ENCODE results near the gene SPR. TPM values are rescaled to one million over a fixed set of nuclear protein-coding genes. Genes with fewer than 3 reads are reported as not detected.
A peak's percentile ranks its signal among the peaks of the same experiment; 100 is the strongest.

Gene SPR
- total and polyA plus RNA-seq, 7 experiments from 2014 or later = 0.24 to 2.3 (median 1.0) TPM; not detected in 2

- H3K4me1 ChIP-seq (ENCODE audit: control insufficient read depth in 2 of 2, insufficient read depth in 2 of 2, low read length in 2 of 2) = no peaks in the 10 kb centered on the region
- H3K27ac ChIP-seq (ENCODE audit: low read depth, low read length) = no peak overlapping the region
- no peaks in the 10 kb centered on the region for H3K36me3 ChIP-seq (ENCODE audit: control insufficient read depth in 2 of 3, insufficient read depth in 3 of 3, low read length in 3 of 3)
- Mint-ChIP-seq H3K9me3 (no peaks in the 10 kb centered on the region), H3K27me3 (peaks cover 32 to 70% (median 47%) of the 10 kb centered on the region in 5 donors), H3K27ac (no peak overlapping the region), H3K36me3 (peaks cover 0 to 5% (median 0%) of the 10 kb centered on the region in 5 donors), H3K4me3 (no peak overlapping the region), H3K4me1 (peaks cover 0 to 7% (median 0%) of the 10 kb centered on the region in 7 donors)
- no peaks in the 10 kb centered on the region for H3K27me3 ChIP-seq (ENCODE audit: control insufficient read depth in 2 of 2, insufficient read depth in 2 of 2, low read length in 2 of 2)
- DNase-seq = peak in 4 of 9 donors; percentile 7 to 40 (median 14)
- H3K9me3 ChIP-seq (ENCODE audit: control insufficient read depth in 2 of 3, low read length in 3 of 3) = no peaks in the 10 kb centered on the region
- peak; percentile 59 for ATAC-seq
- intact Hi-C loops (cut with micrococcal nuclease) = loop anchor here in 1 of 2 donors (1.0 kb wide), 1 partner anchor 270 kb away; no protein-coding TSS in a partner anchor
- no peak overlapping the region for H3K4me3 ChIP-seq (ENCODE audit: low read length)
- CTCF ChIA-PET = interaction anchor here (2.0 to 3.0 kb wide), 2 partner anchors 82 to 283 kb away, joined by 4 to 17 read pairs; no protein-coding TSS in a partner anchor
- POLR2A ChIA-PET = no interaction called here
Measured at GRCh38 chr2:72893594-72894319, 6.5 kb downstream of the SPR start.

GRCh38 chr2:72894514-72894913 lies 7.3 kb downstream of the SPR start:
- peaks cover 0 to 5% (median 0%) of the 10 kb centered on the region in 5 donors for H3K36me3 Mint-ChIP-seq
- ATAC-seq (no peak), DNase-seq (no peak)
- H3K27me3 Mint-ChIP-seq = peaks cover 35 to 74% (median 51%) of the 10 kb centered on the region in 5 donors
- H3K4me1 Mint-ChIP-seq = peaks cover 0 to 7% (median 0%) of the 10 kb centered on the region in 7 donors
- POLR2A ChIA-PET = no interaction called here
- no peak overlapping the region for H3K4me3 Mint-ChIP-seq
- H3K4me3 ChIP-seq (ENCODE audit: low read length) = no peak overlapping the region
- no peaks in the 10 kb centered on the region for H3K36me3 ChIP-seq (ENCODE audit: control insufficient read depth in 2 of 3, insufficient read depth in 3 of 3, low read length in 3 of 3)
- no peaks in the 10 kb centered on the region for H3K4me1 ChIP-seq (ENCODE audit: control insufficient read depth in 2 of 2, insufficient read depth in 2 of 2, low read length in 2 of 2)
- no peaks in the 10 kb centered on the region for H3K9me3 ChIP-seq (ENCODE audit: control insufficient read depth in 2 of 3, low read length in 3 of 3)
- intact Hi-C loops (cut with micrococcal nuclease) = no loop called here
- no peaks in the 10 kb centered on the region for H3K9me3 Mint-ChIP-seq
- no peak overlapping the region for H3K27ac Mint-ChIP-seq
- H3K27ac ChIP-seq (ENCODE audit: low read depth, low read length) = no peak overlapping the region
- no peaks in the 10 kb centered on the region for H3K27me3 ChIP-seq (ENCODE audit: control insufficient read depth in 2 of 2, insufficient read depth in 2 of 2, low read length in 2 of 2)
- CTCF ChIA-PET = interaction anchor here (3.0 kb wide), 1 partner anchor 283 kb away, joined by 17 read pairs; no protein-coding TSS in a partner anchor

- no peaks in the 10 kb centered on the region for H3K27me3 ChIP-seq (ENCODE audit: control insufficient read depth in 2 of 2, insufficient read depth in 2 of 2, low read length in 2 of 2)
- Mint-ChIP-seq H3K27me3 (peaks cover 36 to 70% (median 49%) of the 10 kb centered on the region in 5 donors), H3K36me3 (peaks cover 0 to under 1% (median 0%) of the 10 kb centered on the region in 5 donors)
Measured at GRCh38 chr2:72895154-72895553, 7.9 kb downstream of the SPR start.

GRCh38 chr2:72895759-72896281 lies 8.6 kb downstream of the SPR start:
- ChIA-PET CTCF (interaction anchor here (0.6 kb wide), 1 partner anchor 281 kb away, joined by 3 read pairs; no protein-coding TSS in a partner anchor), POLR2A (interaction anchor here (0.7 kb wide), 1 partner anchor 969 kb away, joined by 3 read pairs; no protein-coding TSS in a partner anchor)
- ATAC-seq (no peak), DNase-seq (no peak)
- Histone ChIP-seq H3K27ac (ENCODE audit: low read depth, low read length) (no peak overlapping the region), H3K27me3 (ENCODE audit: control insufficient read depth in 2 of 2, insufficient read depth in 2 of 2, low read length in 2 of 2) (no peaks in the 10 kb centered on the region), H3K9me3 (ENCODE audit: control insufficient read depth in 2 of 3, low read length in 3 of 3) (no peaks in the 10 kb centered on the region), H3K36me3 (ENCODE audit: control insufficient read depth in 2 of 3, insufficient read depth in 3 of 3, low read length in 3 of 3) (no peaks in the 10 kb centered on the region), H3K4me3 (ENCODE audit: low read length) (no peak overlapping the region), H3K4me1 (ENCODE audit: control insufficient read depth in 2 of 2, insufficient read depth in 2 of 2, low read length in 2 of 2) (no peaks in the 10 kb centered on the region)
- no peak overlapping the region for H3K27ac Mint-ChIP-seq
- H3K27me3 Mint-ChIP-seq = peaks cover 43 to 73% (median 51%) of the 10 kb centered on the region in 5 donors
- H3K4me1 Mint-ChIP-seq = peaks cover 0 to 7% (median 0%) of the 10 kb centered on the region in 7 donors
- H3K4me3 Mint-ChIP-seq = no peak overlapping the region
- no peaks in the 10 kb centered on the region for H3K36me3 Mint-ChIP-seq
- H3K9me3 Mint-ChIP-seq = no peaks in the 10 kb centered on the region
- intact Hi-C loops (cut with micrococcal nuclease) = no loop called here

More at GRCh38 chr2:72895154-72895553, 7.9 kb downstream of the SPR start:
- POLR2A ChIA-PET = interaction anchor here (0.7 kb wide), 1 partner anchor 968 kb away, joined by 3 read pairs; no protein-coding TSS in a partner anchor
- H3K27ac ChIP-seq (ENCODE audit: low read depth, low read length) = no peak overlapping the region
- H3K9me3 ChIP-seq (ENCODE audit: control insufficient read depth in 2 of 3, low read length in 3 of 3) = no peaks in the 10 kb centered on the region
- no peak overlapping the region for H3K27ac Mint-ChIP-seq
- no peaks in the 10 kb centered on the region for H3K9me3 Mint-ChIP-seq
- no peaks in the 10 kb centered on the region for H3K36me3 ChIP-seq (ENCODE audit: control insufficient read depth in 2 of 3, insufficient read depth in 3 of 3, low read length in 3 of 3)
- H3K4me3 Mint-ChIP-seq = peak overlapping the region in 1 of 10 donors; percentile 1
- ATAC-seq (no peak), DNase-seq (no peak)
- H3K4me1 ChIP-seq (ENCODE audit: control insufficient read depth in 2 of 2, insufficient read depth in 2 of 2, low read length in 2 of 2) = no peaks in the 10 kb centered on the region
- CTCF ChIA-PET = interaction anchor here (0.6 kb wide), 1 partner anchor 282 kb away, joined by 3 read pairs; no protein-coding TSS in a partner anchor
- intact Hi-C loops (cut with micrococcal nuclease) = no loop called here
- H3K4me3 ChIP-seq (ENCODE audit: low read length) = no peak overlapping the region
- H3K4me1 Mint-ChIP-seq = peaks cover 0 to 7% (median 0%) of the 10 kb centered on the region in 7 donors

GRCh38 chr2:72896446-72896845 lies 9.2 kb downstream of the SPR start:
- no peaks in the 10 kb centered on the region for H3K4me1 ChIP-seq (ENCODE audit: control insufficient read depth in 2 of 2, insufficient read depth in 2 of 2, low read length in 2 of 2)
- no peak overlapping the region for H3K27ac ChIP-seq (ENCODE audit: low read depth, low read length)
- intact Hi-C loops (cut with micrococcal nuclease) = no loop called here
- Mint-ChIP-seq H3K4me1 (peaks cover 0 to 7% (median 0%) of the 10 kb centered on the region in 7 donors), H3K4me3 (no peak overlapping the region), H3K27ac (no peak overlapping the region), H3K9me3 (no peaks in the 10 kb centered on the region), H3K36me3 (no peaks in the 10 kb centered on the region), H3K27me3 (peaks cover 44 to 75% (median 53%) of the 10 kb centered on the region in 5 donors)
- CTCF ChIA-PET = no interaction called here
- H3K9me3 ChIP-seq (ENCODE audit: control insufficient read depth in 2 of 3, low read length in 3 of 3) = no peaks in the 10 kb centered on the region
- ATAC-seq = no peak
- no peak for DNase-seq
- H3K4me3 ChIP-seq (ENCODE audit: low read length) = no peak overlapping the region
- H3K36me3 ChIP-seq (ENCODE audit: control insufficient read depth in 2 of 3, insufficient read depth in 3 of 3, low read length in 3 of 3) = no peaks in the 10 kb centered on the region
- POLR2A ChIA-PET = no interaction called here
- H3K27me3 ChIP-seq (ENCODE audit: control insufficient read depth in 2 of 2, insufficient read depth in 2 of 2, low read length in 2 of 2) = no peaks in the 10 kb centered on the region

GRCh38 chr2:72897785-72898584 lies 10.8 kb downstream of the SPR start:
- no peak for ATAC-seq
- H3K27me3 Mint-ChIP-seq = peaks cover 39 to 76% (median 59%) of the 10 kb centered on the region in 5 donors
- intact Hi-C loops (cut with micrococcal nuclease) = no loop called here
- peaks cover 0 to 1% (median 0%) of the 10 kb centered on the region in 11 donors for H3K9me3 Mint-ChIP-seq
- peaks cover 0 to 7% (median 0%) of the 10 kb centered on the region in 7 donors for H3K4me1 Mint-ChIP-seq
- DNase-seq = no peak
- H3K36me3 ChIP-seq (ENCODE audit: control insufficient read depth in 2 of 3, insufficient read depth in 3 of 3, low read length in 3 of 3) = no peaks in the 10 kb centered on the region
- no peak overlapping the region for H3K27ac Mint-ChIP-seq
- no peak overlapping the region for H3K4me3 Mint-ChIP-seq
- no peaks in the 10 kb centered on the region for H3K27me3 ChIP-seq (ENCODE audit: control insufficient read depth in 2 of 2, insufficient read depth in 2 of 2, low read length in 2 of 2)
- no peaks in the 10 kb centered on the region for H3K9me3 ChIP-seq (ENCODE audit: control insufficient read depth in 2 of 3, low read length in 3 of 3)
- H3K36me3 Mint-ChIP-seq = no peaks in the 10 kb centered on the region
- CTCF ChIA-PET = interaction anchor here (0.8 to 1.1 kb wide), 2 partner anchors 279 to 284 kb away, joined by 3 read pairs; no protein-coding TSS in a partner anchor
- no peak overlapping the region for H3K27ac ChIP-seq (ENCODE audit: low read depth, low read length)
- POLR2A ChIA-PET = no interaction called here
- no peak overlapping the region for H3K4me3 ChIP-seq (ENCODE audit: low read length)
- H3K4me1 ChIP-seq (ENCODE audit: control insufficient read depth in 2 of 2, insufficient read depth in 2 of 2, low read length in 2 of 2) = no peaks in the 10 kb centered on the region
